ENCODE data around the gene TSKS. TPM values are rescaled to one million over a fixed set of nuclear protein-coding genes. Genes with fewer than 3 reads are reported as not detected.
"Not testable (repeated sequence)": the region's sequence is repeated elsewhere in the genome, so short reads cannot be mapped to it uniquely, and the experiment has no call there.

TSKS gene
- total RNA-seq, 1 experiment from 2014 or later: 0.24 TPM

DNA sequence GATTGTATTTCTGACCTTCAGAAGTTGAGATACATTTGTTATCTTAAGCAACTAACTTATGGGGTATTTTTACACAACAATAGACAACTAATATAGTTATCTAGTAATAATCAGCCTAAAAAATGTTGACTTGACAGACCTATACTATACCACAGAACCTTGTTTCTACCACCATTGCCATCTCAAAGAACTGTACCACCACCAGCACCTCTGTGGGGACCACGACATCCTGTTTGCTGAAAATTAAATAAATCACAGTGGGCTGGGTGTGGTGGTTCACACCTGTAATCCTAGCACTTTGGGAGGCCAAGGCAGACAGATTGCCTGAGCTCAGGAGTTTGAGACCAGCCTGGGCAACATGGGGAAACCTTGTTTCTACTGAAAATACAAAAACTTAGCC is 24.0 kb downstream of the TSKS start:
- H3K27me3 ChIP-seq (ENCODE audit: control insufficient read depth, insufficient read depth, low read length): no peaks in the 10 kb centered on the region
- no peaks in the 10 kb centered on the region for H3K36me3 ChIP-seq (replicated peaks; ENCODE audit: control insufficient read depth, insufficient read depth, low read length)
- no peak for DNase-seq
- no peak overlapping the region for H3K4me3 ChIP-seq (ENCODE audit: insufficient read depth, low read depth, low read length)

GRCh38 chr19:49738268-49738667 is 24.8 kb downstream of the TSKS start:
- H3K36me3 ChIP-seq (replicated peaks; ENCODE audit: control insufficient read depth, insufficient read depth, low read length): no peaks in the 10 kb centered on the region
- H3K27me3 ChIP-seq (ENCODE audit: control insufficient read depth, insufficient read depth, low read length): no peaks in the 10 kb centered on the region
- no peak overlapping the region for H3K4me3 ChIP-seq (ENCODE audit: insufficient read depth, low read depth, low read length)
- DNase-seq: no peak

- H3K36me3 ChIP-seq (replicated peaks; ENCODE audit: control insufficient read depth, insufficient read depth, low read length): no peaks in the 10 kb centered on the region
- no peak for DNase-seq
- H3K4me3 ChIP-seq (ENCODE audit: insufficient read depth, low read depth, low read length): no peak overlapping the region
- no peaks in the 10 kb centered on the region for H3K27me3 ChIP-seq (ENCODE audit: control insufficient read depth, insufficient read depth, low read length)
Observed at GRCh38 chr19:49730166-49730565, 32.9 kb downstream of the TSKS start.

- no peak for DNase-seq
- Histone ChIP-seq H3K27me3 (ENCODE audit: control insufficient read depth, insufficient read depth, low read length) (no peaks in the 10 kb centered on the region), H3K4me3 (ENCODE audit: insufficient read depth, low read depth, low read length) (no peak overlapping the region), H3K36me3 (replicated peaks; ENCODE audit: control insufficient read depth, insufficient read depth, low read length) (no peaks in the 10 kb centered on the region)
Observed at GRCh38 chr19:49727217-49728030, 35.7 kb downstream of the TSKS start.

GRCh38 chr19:49719420-49719819 is 43.7 kb downstream of the TSKS start:
- H3K36me3 ChIP-seq (replicated peaks; ENCODE audit: control insufficient read depth, insufficient read depth, low read length); H3K4me3 ChIP-seq (ENCODE audit: insufficient read depth, low read depth, low read length); DNase-seq; H3K27me3 ChIP-seq (ENCODE audit: control insufficient read depth, insufficient read depth, low read length): not testable (repeated sequence)

GRCh38 chr19:49718991-49719390 is 44.1 kb downstream of the TSKS start:
- Histone ChIP-seq H3K4me3 (ENCODE audit: insufficient read depth, low read depth, low read length) (no peak overlapping the region), H3K27me3 (ENCODE audit: control insufficient read depth, insufficient read depth, low read length) (no peaks in the 10 kb centered on the region), H3K36me3 (replicated peaks; ENCODE audit: control insufficient read depth, insufficient read depth, low read length) (no peaks in the 10 kb centered on the region)
- no peak for DNase-seq

DNA sequence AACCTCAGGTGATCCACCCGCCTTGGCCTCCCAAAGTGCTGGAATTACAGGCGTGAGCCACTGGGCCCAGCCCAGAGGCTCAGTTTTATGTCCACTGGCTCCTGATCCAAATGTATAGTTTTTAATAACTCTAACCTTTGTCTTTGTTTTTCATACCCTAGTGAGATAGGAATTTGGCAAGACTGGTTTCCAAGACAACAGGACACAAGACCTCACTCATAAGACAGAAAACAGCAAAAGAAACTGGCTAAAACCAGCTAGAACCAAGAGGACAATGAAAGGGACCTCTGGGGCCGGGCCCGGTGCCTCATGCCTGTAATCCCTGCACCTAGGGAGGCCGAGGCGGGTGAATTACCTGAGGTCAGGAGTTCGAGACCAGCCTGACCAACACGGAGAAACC is 44.6 kb downstream of the TSKS start:
- DNase-seq: no peak
- Histone ChIP-seq H3K4me3 (ENCODE audit: insufficient read depth, low read depth, low read length) (no peak overlapping the region), H3K27me3 (ENCODE audit: control insufficient read depth, insufficient read depth, low read length) (no peaks in the 10 kb centered on the region), H3K36me3 (replicated peaks; ENCODE audit: control insufficient read depth, insufficient read depth, low read length) (no peaks in the 10 kb centered on the region; the same call in 1 of the 2 replicates)

- no peak overlapping the region for H3K4me3 ChIP-seq (ENCODE audit: insufficient read depth, low read depth, low read length)
- peaks cover 1% of the 10 kb centered on the region for H3K36me3 ChIP-seq (replicated peaks; ENCODE audit: control insufficient read depth, insufficient read depth, low read length)
Observed at GRCh38 chr19:49716154-49716553, 47.0 kb downstream of the TSKS start.

DNA sequence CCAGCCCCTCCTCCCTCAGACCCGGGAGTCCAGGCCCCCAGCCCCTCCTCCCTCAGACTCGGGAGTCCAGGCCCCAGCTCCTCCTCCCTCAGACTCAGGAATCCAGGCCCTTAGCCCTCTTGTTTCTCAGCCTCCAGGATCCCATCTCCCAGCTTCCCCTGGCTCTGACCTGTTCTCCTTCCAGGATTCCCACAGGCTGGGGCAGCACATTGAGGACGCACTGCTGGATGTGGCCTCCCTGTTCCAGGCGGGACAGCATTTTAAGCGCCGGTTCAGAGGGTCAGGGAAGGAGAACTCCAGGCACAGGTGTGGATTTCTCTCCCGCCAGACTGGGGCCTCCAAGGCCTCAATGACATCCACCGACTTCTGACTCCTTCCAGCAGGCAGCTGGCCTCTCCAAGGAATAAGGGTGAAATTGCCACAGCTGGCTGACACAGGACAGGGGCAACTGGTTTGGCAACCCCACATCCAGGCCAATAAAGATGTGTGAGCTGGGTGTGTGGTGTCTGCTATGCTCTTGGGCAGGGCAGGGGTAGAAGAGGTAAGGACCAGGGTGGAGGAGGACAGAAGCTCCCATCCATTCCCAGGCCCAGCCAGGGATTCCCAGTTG is 49.8 kb downstream of the TSKS start:
- Histone ChIP-seq H3K36me3 (replicated peaks; ENCODE audit: control insufficient read depth, insufficient read depth, low read length) (peaks cover 3% of the 10 kb centered on the region), H3K4me3 (ENCODE audit: insufficient read depth, low read depth, low read length) (no peak overlapping the region), H3K27me3 (ENCODE audit: control insufficient read depth, insufficient read depth, low read length) (no peaks in the 10 kb centered on the region)
- no peak for DNase-seq

More at GRCh38 chr19:49716154-49716553, 47.0 kb downstream of the TSKS start:
- no peaks in the 10 kb centered on the region for H3K27me3 ChIP-seq (ENCODE audit: control insufficient read depth, insufficient read depth, low read length)
- no peak for DNase-seq

GRCh38 chr19:49712397-49712859 is 50.7 kb downstream of the TSKS start:
- no peaks in the 10 kb centered on the region for H3K27me3 ChIP-seq (ENCODE audit: control insufficient read depth, insufficient read depth, low read length)
- H3K4me3 ChIP-seq (ENCODE audit: insufficient read depth, low read depth, low read length): peak overlapping the region; percentile 25; the same call in 1 of the 2 replicates
- H3K36me3 ChIP-seq (replicated peaks; ENCODE audit: control insufficient read depth, insufficient read depth, low read length): peaks cover 3% of the 10 kb centered on the region
- peak; percentile 92 for DNase-seq

GRCh38 chr19:49710372-49710951 is 52.6 kb downstream of the TSKS start:
- Histone ChIP-seq H3K27me3 (ENCODE audit: control insufficient read depth, insufficient read depth, low read length) (no peaks in the 10 kb centered on the region), H3K4me3 (ENCODE audit: insufficient read depth, low read depth, low read length) (no peak overlapping the region), H3K36me3 (replicated peaks; ENCODE audit: control insufficient read depth, insufficient read depth, low read length) (peaks cover 4% of the 10 kb centered on the region)
- no peak for DNase-seq

DNA sequence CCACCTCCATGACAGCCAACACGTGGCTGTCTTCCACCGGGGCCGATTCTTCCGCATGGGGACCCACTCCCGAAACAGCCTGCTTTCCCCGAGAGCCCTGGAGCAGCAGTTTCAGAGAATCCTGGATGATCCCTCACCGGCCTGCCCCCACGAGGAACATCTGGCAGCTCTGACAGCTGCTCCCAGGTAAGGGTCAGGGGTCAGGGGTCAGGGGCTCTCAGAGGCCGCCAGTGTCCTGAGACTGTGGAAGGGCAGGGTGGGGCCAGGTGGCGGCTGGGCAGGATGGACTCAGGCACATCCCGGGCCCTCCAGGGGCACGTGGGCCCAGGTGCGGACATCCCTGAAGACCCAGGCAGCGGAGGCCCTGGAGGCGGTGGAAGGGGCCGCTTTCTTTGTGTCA is 57.2 kb downstream of the TSKS start:
- DNase-seq: no peak
- Histone ChIP-seq H3K36me3 (replicated peaks; ENCODE audit: control insufficient read depth, insufficient read depth, low read length) (peaks cover 5% of the 10 kb centered on the region), H3K4me3 (ENCODE audit: insufficient read depth, low read depth, low read length) (no peak overlapping the region), H3K27me3 (ENCODE audit: control insufficient read depth, insufficient read depth, low read length) (no peaks in the 10 kb centered on the region)

DNA sequence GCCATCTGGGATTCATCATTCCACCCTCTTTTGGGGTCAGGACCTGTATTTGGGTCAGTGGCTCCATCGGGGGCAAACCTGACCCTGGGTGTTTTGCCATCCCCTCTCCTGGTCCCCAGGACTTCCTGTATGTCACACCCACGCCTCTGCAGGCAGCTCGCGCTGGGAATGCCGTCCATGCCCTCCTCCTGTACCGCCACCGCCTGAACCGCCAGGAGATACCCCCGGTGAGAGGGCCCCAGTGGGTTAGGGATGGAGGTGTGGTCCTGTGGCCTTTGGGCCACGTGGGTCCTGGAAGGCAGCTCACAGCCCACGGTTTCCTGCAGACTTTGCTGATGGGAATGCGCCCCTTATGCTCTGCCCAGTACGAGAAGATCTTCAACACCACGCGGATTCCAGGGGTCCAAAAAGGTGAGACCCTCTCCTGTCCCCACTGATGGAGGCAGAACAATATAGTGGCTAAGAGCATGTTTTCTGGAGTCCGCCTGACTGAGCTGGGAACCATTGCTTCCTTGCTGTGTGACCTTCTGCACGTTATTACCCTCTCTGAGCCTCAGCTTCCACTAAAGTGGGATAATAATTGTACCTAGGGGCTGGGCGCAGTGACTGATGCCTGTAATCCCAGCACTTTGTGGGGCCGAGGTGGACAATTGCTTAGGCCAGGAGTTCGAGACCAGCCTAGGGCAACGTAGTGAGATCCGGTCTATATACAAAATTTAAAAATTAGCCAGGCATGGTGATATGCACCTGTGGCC is 58.0 kb downstream of the TSKS start:
- Histone ChIP-seq H3K4me3 (ENCODE audit: insufficient read depth, low read depth, low read length) (no peak overlapping the region), H3K27me3 (ENCODE audit: control insufficient read depth, insufficient read depth, low read length) (no peaks in the 10 kb centered on the region), H3K36me3 (replicated peaks; ENCODE audit: control insufficient read depth, insufficient read depth, low read length) (peaks cover 5% of the 10 kb centered on the region)
- no peak for DNase-seq

- no peak overlapping the region for H3K4me3 ChIP-seq (ENCODE audit: insufficient read depth, low read depth, low read length)
- DNase-seq: peak; percentile 35
- H3K27me3 ChIP-seq (ENCODE audit: control insufficient read depth, insufficient read depth, low read length): no peaks in the 10 kb centered on the region
- peaks cover 8% of the 10 kb centered on the region for H3K36me3 ChIP-seq (replicated peaks; ENCODE audit: control insufficient read depth, insufficient read depth, low read length)
Observed at GRCh38 chr19:49701271-49701786, 61.8 kb downstream of the TSKS start.

All from H7 (cell line).